Astrocyte of the cerebellum (primary cell): ENCODE measurements around the gene MED15.

Source experiments
- DNase-seq: peaks from one replicate; pipeline ENCODE4 v3.0.0-alpha.2; 2011; ENCODE audit warnings: low read depth
- H3K4me3 ChIP-seq: 2 replicates; pipeline ENCODE4 v1.5.1; 2011; ENCODE audit warnings: mild to moderate bottlenecking, low read depth, low read length, moderate library complexity
- CTCF ChIP-seq: IDR thresholded peaks from 2 replicates; pipeline ENCODE4 v1.5.1; 2012; ENCODE audit warnings: low read length, low read depth, moderate library complexity, mild to moderate bottlenecking; ENCODE audit errors: missing control alignments
- in situ Hi-C: cut with HindIII; loops from 2 replicates; pipeline ENCODE4 v1.10.0; 2017; ENCODE audit warnings: low sequenced_read_pairs

MED15 gene

DNA sequence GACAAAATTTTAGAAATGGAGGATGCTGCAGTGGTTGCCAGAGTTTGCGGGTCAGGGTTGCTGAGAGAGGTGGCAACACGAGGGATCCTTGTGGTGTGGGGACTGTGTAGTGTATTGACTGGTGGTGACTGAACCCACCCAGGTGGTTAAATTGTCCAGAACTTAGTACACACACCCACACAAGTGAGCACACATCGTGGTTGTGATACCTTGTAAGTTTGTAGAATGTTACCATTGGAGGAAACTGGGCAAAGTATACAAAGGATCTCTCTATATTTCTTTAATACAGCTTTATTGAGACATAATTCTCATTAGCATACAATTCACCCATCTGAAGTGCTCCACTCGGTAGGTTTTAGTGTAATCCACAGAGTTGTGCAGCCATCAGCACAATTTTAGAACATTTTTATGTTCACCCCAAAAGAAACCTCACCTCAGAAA is 56.1 kb downstream of the MED15 start:
- no peak for TF ChIP-seq CTCF
- in situ Hi-C loops: no loop called here
- no peak for DNase-seq
- H3K4me3 ChIP-seq: no peak overlapping the region

DNA sequence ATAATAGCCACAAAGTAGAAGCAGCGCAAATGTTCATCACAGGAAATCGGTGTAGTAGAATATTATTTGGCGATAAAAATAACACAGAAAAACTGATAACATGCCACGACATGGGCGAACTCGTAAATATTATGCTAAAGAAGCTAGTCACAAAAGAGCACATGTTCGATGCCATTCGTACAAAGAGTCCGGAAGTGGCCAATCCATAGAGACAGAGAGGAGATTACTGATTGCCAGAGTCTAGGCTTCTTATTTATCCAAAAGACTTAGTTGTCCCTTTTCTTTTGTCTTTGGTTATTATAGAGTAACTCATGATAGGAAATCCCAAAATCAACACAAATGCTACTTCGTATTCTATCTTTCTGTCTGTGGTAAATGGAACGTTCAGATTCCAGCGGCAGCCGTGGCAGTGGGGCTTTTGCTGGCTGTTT is 56.5 kb downstream of the MED15 start:
- in situ Hi-C loops: no loop called here
- H3K4me3 ChIP-seq: no peak overlapping the region
- no peak for DNase-seq
- TF ChIP-seq CTCF: no peak

GRCh38 chr22:20565079-20565734 is 57.8 kb downstream of the MED15 start:
- in situ Hi-C loops: no loop called here
- no peak for DNase-seq
- H3K4me3 ChIP-seq: no peak overlapping the region
- no peak for TF ChIP-seq CTCF

DNA sequence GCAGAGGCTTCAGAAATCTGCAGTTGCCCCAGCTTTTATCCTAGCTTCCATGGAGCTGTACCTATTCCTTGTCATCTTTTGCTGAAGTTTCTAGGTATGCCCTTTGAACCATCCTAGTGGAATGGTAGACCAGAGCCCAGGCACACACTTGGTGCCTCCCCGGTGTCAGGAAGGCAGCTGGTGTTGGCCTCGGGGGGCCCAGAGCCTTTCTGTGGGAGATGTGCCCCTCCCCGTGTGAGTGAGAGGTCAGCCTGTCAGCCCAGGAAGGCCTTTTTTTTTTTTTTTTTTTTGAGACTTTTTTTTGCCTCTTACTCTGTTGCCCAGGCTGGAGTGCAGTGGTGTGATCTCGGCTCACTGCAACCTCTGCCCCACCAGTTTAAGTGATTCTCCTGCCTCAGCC is 58.4 kb downstream of the MED15 start:
- in situ Hi-C loops: no loop called here
- no peak for TF ChIP-seq CTCF
- no peak overlapping the region for H3K4me3 ChIP-seq
- no peak for DNase-seq

DNA sequence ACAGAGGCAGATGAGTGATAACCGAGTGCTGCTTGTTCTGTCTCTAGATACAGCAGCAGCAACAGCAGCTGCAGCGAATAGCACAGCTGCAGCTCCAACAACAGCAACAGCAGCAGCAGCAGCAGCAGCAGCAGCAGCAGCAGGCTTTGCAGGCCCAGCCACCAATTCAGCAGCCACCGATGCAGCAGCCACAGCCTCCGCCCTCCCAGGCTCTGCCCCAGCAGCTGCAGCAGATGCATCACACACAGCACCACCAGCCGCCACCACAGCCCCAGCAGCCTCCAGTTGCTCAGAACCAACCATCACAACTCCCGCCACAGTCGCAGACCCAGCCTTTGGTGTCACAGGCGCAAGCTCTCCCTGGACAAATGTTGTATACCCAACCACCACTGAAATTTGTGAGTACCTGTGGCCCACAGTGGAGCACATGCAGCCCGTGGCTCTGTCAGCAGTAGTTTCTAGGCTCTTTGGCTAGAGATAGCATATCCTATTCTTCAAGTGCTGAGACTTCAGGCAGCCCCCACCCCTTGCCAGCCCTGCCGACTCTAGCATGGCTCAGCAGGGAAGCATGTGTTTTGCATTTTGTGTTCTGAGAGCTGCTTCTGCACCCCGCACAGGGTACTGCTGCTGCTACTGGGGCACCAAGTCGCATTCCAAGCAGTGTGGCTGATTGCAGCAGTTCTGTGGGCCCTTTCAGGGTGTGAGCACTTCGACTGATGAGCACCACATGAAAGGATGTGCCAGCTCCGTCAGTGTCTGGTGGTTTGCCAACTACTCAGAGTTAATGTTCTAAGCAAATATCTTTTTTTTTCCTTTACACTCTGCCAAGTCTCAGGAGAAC is 59.2 kb downstream of the MED15 start:
- peak; percentile 72 for DNase-seq
- H3K4me3 ChIP-seq: no peak overlapping the region
- in situ Hi-C loops: no loop called here
- TF ChIP-seq CTCF: no peak

GRCh38 chr22:20567371-20567847 is 60.0 kb downstream of the MED15 start:
- no peak overlapping the region for H3K4me3 ChIP-seq
- in situ Hi-C loops: no loop called here
- no peak for TF ChIP-seq CTCF
- DNase-seq: no peak
